Effector CD8-positive, alpha-beta T cell (primary cell): ENCODE data around the gene CSTF1.

Source experiments
- DNase-seq: peaks from one replicate; lab custom pipeline; 2025; lab: John Stamatoyannopoulos, UW

The CSTF1 gene

GRCh38 chr20:56429502-56429901 lies 37.1 kb downstream of the CSTF1 start:
- DNase-seq, result no peak

DNA sequence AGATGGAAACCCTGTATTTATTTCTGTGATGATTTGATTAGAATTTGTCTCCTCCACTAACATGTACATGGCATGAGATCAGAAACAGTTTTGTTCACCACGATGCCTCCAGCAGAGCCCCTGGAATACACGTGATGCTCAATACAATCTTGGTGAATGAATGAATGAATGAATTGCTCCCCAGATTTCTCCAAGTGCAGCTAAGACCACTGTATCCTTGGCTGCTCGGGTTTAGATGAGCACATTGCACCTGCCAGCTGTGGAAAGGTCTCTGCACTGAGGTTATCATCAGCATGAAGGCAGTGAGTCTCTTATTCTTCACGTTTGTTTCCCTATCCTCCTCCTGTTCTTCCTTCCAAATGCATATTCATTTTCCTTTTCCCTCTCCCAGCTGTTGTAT lies 37.5 kb downstream of the CSTF1 start:
- no peak for DNase-seq

- DNase-seq, result no peak
These were observed 38.0 kb downstream of the CSTF1 start for GRCh38 chr20:56430461-56430860.

DNA sequence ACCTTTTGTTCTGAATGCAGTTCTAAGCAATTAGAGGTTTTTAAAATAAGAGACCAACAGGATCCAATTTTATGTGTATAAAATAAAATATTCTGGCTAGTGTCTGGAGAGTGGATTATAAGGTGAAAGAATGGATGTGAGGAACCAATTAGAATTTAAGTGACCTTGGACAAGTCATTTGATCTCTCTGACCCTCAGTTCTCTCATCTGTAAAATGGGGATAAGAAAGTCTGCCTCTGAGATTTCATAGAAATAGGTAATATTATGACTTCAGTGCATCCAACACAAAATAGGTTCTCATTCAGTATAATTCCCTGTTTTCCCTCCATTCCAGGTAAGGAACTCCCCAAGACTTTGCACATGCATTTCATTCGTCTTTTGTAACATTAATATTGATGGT lies 38.5 kb downstream of the CSTF1 start:
- DNase-seq, result no peak

DNA sequence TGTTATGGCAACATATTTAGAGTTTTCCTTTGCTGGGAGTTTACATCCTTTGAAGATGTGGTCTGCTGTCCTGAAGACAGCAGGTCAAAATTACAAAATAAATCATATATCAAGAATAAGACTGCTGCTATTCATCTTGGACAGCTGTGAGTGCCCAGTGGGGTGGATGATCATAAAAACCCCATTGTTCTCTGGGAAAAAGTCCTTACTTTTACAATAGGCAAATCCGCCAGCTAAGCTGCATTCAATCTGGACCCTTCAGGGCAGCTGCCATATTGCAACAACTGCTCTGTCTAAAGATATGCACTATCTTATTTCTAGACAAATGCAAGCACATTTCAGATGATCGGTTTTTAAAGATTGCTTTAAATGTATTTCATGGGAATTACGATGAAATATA lies 39.0 kb downstream of the CSTF1 start:
- DNase-seq, result no peak

DNA sequence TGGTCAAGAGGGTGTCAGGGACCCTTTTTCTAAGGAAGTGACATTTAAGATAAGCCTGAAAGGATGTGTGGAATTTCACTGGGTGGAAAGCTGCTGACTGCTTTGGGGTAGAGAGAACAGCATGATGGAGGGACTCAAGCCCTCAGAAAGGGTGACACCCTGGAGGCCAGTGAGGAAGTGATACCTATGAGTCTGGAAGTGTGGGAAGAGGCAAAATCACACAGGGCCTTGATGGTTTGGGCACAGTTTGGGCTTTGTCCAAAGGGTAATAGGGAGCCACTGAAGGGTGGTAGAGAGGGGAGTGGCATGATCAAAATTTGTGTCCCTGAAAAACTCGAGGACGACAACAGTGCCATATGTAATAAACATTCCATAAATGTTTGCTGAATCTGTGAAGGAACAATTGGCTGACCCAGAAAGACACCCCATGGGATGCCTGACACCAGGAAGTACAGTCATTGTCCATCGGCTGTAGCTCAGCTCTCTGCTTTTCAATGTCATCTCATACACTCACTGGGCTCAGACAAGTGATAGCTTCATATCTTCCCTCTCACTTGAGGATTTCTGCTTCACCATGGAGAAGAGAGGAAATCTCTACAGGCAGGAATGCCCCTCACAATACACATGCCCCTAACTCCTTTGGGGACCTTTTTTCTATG lies 40.9 kb downstream of the CSTF1 start:
- no peak for DNase-seq

DNA sequence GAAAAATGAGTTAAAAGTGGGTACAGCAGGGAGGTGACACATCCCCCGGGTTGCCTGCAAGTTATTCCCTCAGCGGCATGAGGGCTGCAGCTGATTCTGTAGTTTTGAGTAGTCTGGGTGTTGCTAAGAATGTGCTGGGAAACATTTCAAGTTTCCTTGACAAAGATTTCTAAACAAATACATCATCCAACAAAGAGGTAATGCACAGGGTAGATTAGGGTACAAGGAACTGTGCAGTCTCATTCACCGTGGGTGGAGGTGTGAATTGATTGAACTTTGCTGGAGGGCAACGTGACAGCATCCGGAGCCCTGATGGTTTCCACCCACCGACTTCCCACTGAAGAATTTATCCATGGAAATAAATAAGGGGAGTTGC lies 41.4 kb downstream of the CSTF1 start:
- DNase-seq, result no peak

- no peak for DNase-seq
These were observed 44.9 kb downstream of the CSTF1 start for GRCh38 chr20:56437196-56437960.

- DNase-seq, result no peak
These were observed 45.8 kb downstream of the CSTF1 start for GRCh38 chr20:56438284-56438683.

DNA sequence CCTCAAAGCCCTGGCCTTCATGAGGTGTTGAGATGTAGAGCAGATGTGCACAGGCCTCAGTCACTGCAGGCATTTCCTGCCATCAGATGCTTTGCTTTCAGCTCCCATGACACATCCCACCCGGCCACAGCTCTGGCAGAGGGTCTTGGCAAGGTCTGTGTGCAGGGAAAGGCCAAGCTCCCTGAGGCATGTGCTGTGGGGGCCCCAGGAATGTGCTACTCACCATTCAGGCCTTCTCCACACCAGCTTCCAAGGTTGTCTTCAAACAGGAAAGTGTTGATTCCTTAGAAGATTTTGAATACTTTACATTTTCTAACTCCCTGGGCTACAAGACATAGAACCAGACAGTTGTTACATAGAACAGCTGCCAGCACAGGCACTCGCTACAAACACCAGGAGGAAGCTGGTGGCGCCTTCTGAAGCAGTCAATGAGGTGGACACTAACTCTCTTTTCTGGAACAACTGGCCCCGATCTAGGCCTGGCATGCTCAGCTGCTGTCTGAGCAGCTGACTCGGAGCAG lies 47.4 kb downstream of the CSTF1 start:
- no peak for DNase-seq

GRCh38 chr20:56440346-56441007 lies 48.0 kb downstream of the CSTF1 start:
- DNase-seq, result peak; percentile 13

GRCh38 chr20:56442389-56443365 lies 50.2 kb downstream of the CSTF1 start:
- DNase-seq, result no peak

DNA sequence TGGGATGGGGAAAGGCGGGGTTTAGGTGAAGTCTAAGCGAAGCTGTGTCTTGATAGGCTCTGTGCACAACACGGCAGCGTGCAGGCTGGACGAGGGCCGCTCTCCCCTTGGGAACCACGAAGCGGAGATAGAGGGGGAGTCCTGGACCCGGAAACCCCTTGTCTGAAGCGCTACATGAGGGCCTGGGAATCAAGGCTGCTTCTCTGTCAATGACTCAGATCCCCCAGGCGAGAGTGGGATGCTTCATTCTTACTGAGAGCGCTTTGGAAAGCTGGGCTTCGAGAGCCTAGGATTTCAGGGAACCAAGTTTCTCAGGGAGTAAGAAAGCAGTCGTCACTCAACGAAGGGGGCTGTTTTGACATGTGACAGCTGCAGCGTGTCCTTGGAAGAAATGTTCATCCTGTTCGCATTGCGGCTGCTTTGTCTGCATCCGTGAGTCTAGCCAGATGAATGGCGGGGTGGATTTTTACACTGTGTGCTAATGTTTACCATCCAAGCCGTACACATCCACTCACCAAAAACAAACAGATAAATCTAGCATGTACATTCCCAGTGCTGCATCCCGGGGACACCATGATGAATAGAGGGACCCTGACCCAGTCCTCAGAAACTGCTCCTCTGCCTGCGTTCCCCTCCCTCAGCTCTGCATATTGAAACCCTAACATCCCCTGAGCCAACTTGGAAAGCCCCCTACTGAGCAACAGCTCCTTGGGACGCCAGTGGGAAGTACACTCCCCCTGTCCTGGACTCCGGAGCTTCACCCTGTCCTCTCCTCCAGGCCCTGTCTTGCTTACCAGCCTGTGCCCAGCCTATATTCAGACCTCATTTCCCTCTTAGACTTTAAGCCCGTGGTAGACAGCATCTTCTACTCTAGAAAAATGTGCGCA lies 51.5 kb downstream of the CSTF1 start:
- DNase-seq, result no peak

GRCh38 chr20:56445130-56445529 lies 52.7 kb downstream of the CSTF1 start:
- no peak for DNase-seq

GRCh38 chr20:56445540-56445939 lies 53.1 kb downstream of the CSTF1 start:
- DNase-seq, result no peak

DNA sequence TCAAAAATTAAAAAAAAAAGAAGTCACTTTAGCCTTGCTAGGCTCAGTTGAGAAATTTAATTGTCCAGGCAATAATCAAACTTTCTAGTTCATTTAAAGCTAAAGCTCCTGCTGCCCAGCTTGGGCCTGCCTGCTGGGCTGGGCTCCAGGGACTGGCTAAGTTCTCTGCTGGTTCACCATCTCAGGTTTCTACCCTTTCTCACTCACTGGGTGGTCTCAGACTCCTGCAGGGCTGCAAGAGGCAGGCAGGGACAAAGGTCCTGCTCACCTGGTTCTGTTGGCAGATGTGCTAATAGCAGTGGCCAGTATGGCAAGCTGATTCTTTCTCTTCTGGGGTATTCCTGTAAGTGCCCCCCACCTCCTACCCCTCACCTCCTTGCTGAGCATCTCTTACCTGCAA lies 54.8 kb downstream of the CSTF1 start:
- DNase-seq, result no peak

DNA sequence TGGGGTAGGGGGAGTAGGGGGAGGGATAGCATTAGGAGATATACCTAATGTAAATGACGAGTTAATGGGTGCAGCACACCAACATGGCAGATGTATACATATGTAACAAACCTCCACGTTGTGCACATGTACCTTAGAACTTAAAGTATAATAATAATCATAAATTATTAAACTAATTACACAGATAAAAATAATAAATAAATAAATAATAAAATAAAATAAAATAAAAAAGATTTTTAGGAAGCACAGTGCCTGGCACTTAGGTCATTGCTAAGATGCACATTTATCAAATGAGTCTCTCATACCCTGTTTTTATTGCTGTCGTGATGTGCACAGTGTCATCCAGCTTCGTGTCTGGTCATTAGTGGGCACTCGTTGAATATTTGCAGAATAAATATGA lies 57.0 kb downstream of the CSTF1 start:
- no peak for DNase-seq

- DNase-seq, result no peak
These were observed 58.8 kb downstream of the CSTF1 start for GRCh38 chr20:56451056-56451765.

GRCh38 chr20:56453352-56453751 lies 60.9 kb downstream of the CSTF1 start:
- no peak for DNase-seq

DNA sequence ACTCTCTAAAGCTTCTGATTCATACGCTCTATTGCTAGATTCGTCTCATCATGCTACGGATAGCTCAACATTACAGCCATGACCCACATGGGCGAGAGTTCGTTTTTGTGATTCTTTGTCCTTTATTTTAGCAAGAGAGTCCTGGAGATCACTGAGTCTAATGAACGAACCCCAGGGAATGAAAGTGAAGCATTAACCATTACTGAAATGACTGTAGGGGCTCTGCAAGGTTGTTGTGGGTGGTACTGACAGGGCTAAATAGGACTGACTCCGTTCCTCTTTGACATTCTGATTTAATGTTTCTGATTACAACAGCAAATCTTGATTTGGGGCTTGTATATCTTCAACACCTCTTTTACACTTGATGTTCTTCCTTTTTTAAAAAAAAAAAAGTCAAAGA lies 62.3 kb downstream of the CSTF1 start:
- DNase-seq, result no peak
